Stimulated activated naive CD8-positive, alpha-beta T cell treated with anti-CD3 and anti-CD28 coated beads, Interleukin-15, Interleukin-2, amounts not matched to agents 100 ng/mL and 50 ng/mL, for 24 hours (primary cell): ENCODE measurements around the gene FRYL.

Experiments
- H3K27ac Mint-ChIP-seq: one replicate; pipeline ENCODE4 v1.8.0; 2021; ENCODE audit warnings: mild to moderate bottlenecking, mixed read lengths
- H3K27me3 Mint-ChIP-seq: one replicate; pipeline ENCODE4 v1.8.0; 2021; ENCODE audit warnings: mixed read lengths
- H3K36me3 Mint-ChIP-seq: one replicate; pipeline ENCODE4 v1.8.0; 2021; ENCODE audit warnings: low read depth, mixed read lengths
- H3K4me1 Mint-ChIP-seq: one replicate; pipeline ENCODE4 v1.8.0; 2021; ENCODE audit warnings: low read depth, mixed read lengths
- H3K4me3 Mint-ChIP-seq: one replicate; pipeline ENCODE4 v1.8.0; 2021; ENCODE audit warnings: mild to moderate bottlenecking, mixed read lengths
- H3K9me3 Mint-ChIP-seq: one replicate; pipeline ENCODE4 v1.8.0; 2021; ENCODE audit warnings: mixed read lengths

FRYL gene

GRCh38 chr4:48490012-48490679 is 289.9 kb downstream of the FRYL start, which contains the start of gene ZAR1:
TSS of gene ZAR1 (plus strand) at chr4:48490252. CDS start at chr4:48490292, 40 bp downstream.
- no peaks in the 10 kb centered on the region for H3K36me3 Mint-ChIP-seq
- H3K4me3 Mint-ChIP-seq: peak within 1 kb of the TSS; percentile 51
- no peaks in the 10 kb centered on the region for H3K4me1 Mint-ChIP-seq
- peaks cover 59% of the 10 kb centered on the region for H3K27me3 Mint-ChIP-seq
- no peak within 1 kb of the TSS for H3K27ac Mint-ChIP-seq
- H3K9me3 Mint-ChIP-seq: no peaks in the 10 kb centered on the region

- Mint-ChIP-seq H3K4me1 (peaks cover 4% of the 10 kb centered on the region), H3K4me3 (peak overlapping the region; percentile 51), H3K27me3 (peaks cover 64% of the 10 kb centered on the region), H3K9me3 (no peaks in the 10 kb centered on the region), H3K36me3 (no peaks in the 10 kb centered on the region), H3K27ac (no peak overlapping the region)
Measured at GRCh38 chr4:48489683-48490011, 290.4 kb downstream of the FRYL start.

- peak overlapping the region; percentile 76 for H3K4me3 Mint-ChIP-seq
- no peak overlapping the region for H3K27ac Mint-ChIP-seq
- no peaks in the 10 kb centered on the region for H3K36me3 Mint-ChIP-seq
- no peaks in the 10 kb centered on the region for H3K9me3 Mint-ChIP-seq
- peaks cover 14% of the 10 kb centered on the region for H3K4me1 Mint-ChIP-seq
- H3K27me3 Mint-ChIP-seq: peaks cover 82% of the 10 kb centered on the region
Measured at GRCh38 chr4:48484494-48485168, 295.4 kb downstream of the FRYL start.

- Mint-ChIP-seq H3K27ac (peak overlapping the region; percentile 23), H3K4me3 (peak overlapping the region; percentile 76), H3K27me3 (peaks cover 75% of the 10 kb centered on the region), H3K9me3 (no peaks in the 10 kb centered on the region), H3K4me1 (peaks cover 14% of the 10 kb centered on the region), H3K36me3 (no peaks in the 10 kb centered on the region)
Measured at GRCh38 chr4:48483777-48484493, 296.1 kb downstream of the FRYL start.

GRCh38 chr4:48483006-48483776 is 296.9 kb downstream of the FRYL start, which contains the start of gene SLC10A4:
TSS of gene SLC10A4 (plus strand) at chr4:48483343. CDS start at chr4:48483562, 219 bp downstream.
- peaks cover 14% of the 10 kb centered on the region for H3K4me1 Mint-ChIP-seq
- peak within 1 kb of the TSS; percentile 23 for H3K27ac Mint-ChIP-seq
- H3K9me3 Mint-ChIP-seq: no peaks in the 10 kb centered on the region
- peaks cover 68% of the 10 kb centered on the region for H3K27me3 Mint-ChIP-seq
- no peaks in the 10 kb centered on the region for H3K36me3 Mint-ChIP-seq
- H3K4me3 Mint-ChIP-seq: peak within 1 kb of the TSS; percentile 76

GRCh38 chr4:48481581-48481980 is 298.5 kb downstream of the FRYL start:
- Mint-ChIP-seq H3K27ac (no peak overlapping the region), H3K4me3 (no peak overlapping the region), H3K4me1 (peaks cover 14% of the 10 kb centered on the region), H3K36me3 (no peaks in the 10 kb centered on the region), H3K27me3 (peaks cover 58% of the 10 kb centered on the region), H3K9me3 (no peaks in the 10 kb centered on the region)

- peaks cover 35% of the 10 kb centered on the region for H3K27me3 Mint-ChIP-seq
- H3K9me3 Mint-ChIP-seq: no peaks in the 10 kb centered on the region
- no peaks in the 10 kb centered on the region for H3K36me3 Mint-ChIP-seq
- no peak overlapping the region for H3K4me3 Mint-ChIP-seq
- H3K4me1 Mint-ChIP-seq: no peaks in the 10 kb centered on the region
- H3K27ac Mint-ChIP-seq: no peak overlapping the region
Measured at GRCh38 chr4:48478273-48478672, 301.8 kb downstream of the FRYL start.

GRCh38 chr4:48475770-48476169 is 304.3 kb downstream of the FRYL start:
- no peaks in the 10 kb centered on the region for H3K4me1 Mint-ChIP-seq
- H3K9me3 Mint-ChIP-seq: no peaks in the 10 kb centered on the region
- H3K36me3 Mint-ChIP-seq: no peaks in the 10 kb centered on the region
- H3K27ac Mint-ChIP-seq: no peak overlapping the region
- H3K27me3 Mint-ChIP-seq: peaks cover 12% of the 10 kb centered on the region
- no peak overlapping the region for H3K4me3 Mint-ChIP-seq

- no peak overlapping the region for H3K4me3 Mint-ChIP-seq
- H3K27me3 Mint-ChIP-seq: peaks cover 14% of the 10 kb centered on the region
- no peaks in the 10 kb centered on the region for H3K36me3 Mint-ChIP-seq
- H3K27ac Mint-ChIP-seq: no peak overlapping the region
- H3K9me3 Mint-ChIP-seq: no peaks in the 10 kb centered on the region
- H3K4me1 Mint-ChIP-seq: no peaks in the 10 kb centered on the region
Measured at GRCh38 chr4:48472794-48473193, 307.3 kb downstream of the FRYL start.

GRCh38 chr4:48470570-48470969 is 309.5 kb downstream of the FRYL start:
- Mint-ChIP-seq H3K27ac (no peak overlapping the region), H3K27me3 (peaks cover 6% of the 10 kb centered on the region), H3K4me1 (no peaks in the 10 kb centered on the region), H3K9me3 (no peaks in the 10 kb centered on the region), H3K36me3 (no peaks in the 10 kb centered on the region), H3K4me3 (no peak overlapping the region)

GRCh38 chr4:48470137-48470536 is 309.9 kb downstream of the FRYL start:
- Mint-ChIP-seq H3K36me3 (no peaks in the 10 kb centered on the region), H3K27ac (no peak overlapping the region), H3K4me1 (no peaks in the 10 kb centered on the region), H3K27me3 (peaks cover 6% of the 10 kb centered on the region), H3K4me3 (no peak overlapping the region), H3K9me3 (no peaks in the 10 kb centered on the region)

GRCh38 chr4:48467891-48468290 is 312.2 kb downstream of the FRYL start:
- no peaks in the 10 kb centered on the region for H3K36me3 Mint-ChIP-seq
- peaks cover 6% of the 10 kb centered on the region for H3K27me3 Mint-ChIP-seq
- no peaks in the 10 kb centered on the region for H3K4me1 Mint-ChIP-seq
- H3K9me3 Mint-ChIP-seq: peaks cover 4% of the 10 kb centered on the region
- H3K4me3 Mint-ChIP-seq: no peak overlapping the region
- no peak overlapping the region for H3K27ac Mint-ChIP-seq

GRCh38 chr4:48467442-48467841 is 312.6 kb downstream of the FRYL start:
- Mint-ChIP-seq H3K27ac (no peak overlapping the region), H3K9me3 (peaks cover 4% of the 10 kb centered on the region), H3K27me3 (peaks cover 6% of the 10 kb centered on the region), H3K4me3 (no peak overlapping the region), H3K36me3 (no peaks in the 10 kb centered on the region), H3K4me1 (no peaks in the 10 kb centered on the region)

GRCh38 chr4:48462363-48462762 is 317.7 kb downstream of the FRYL start:
- no peaks in the 10 kb centered on the region for H3K4me1 Mint-ChIP-seq
- peaks cover 4% of the 10 kb centered on the region for H3K9me3 Mint-ChIP-seq
- no peak overlapping the region for H3K27ac Mint-ChIP-seq
- H3K36me3 Mint-ChIP-seq: no peaks in the 10 kb centered on the region
- no peak overlapping the region for H3K4me3 Mint-ChIP-seq
- no peaks in the 10 kb centered on the region for H3K27me3 Mint-ChIP-seq

- Mint-ChIP-seq H3K4me3 (no peak overlapping the region), H3K4me1 (no peaks in the 10 kb centered on the region), H3K36me3 (peaks cover 2% of the 10 kb centered on the region), H3K27ac (no peak overlapping the region), H3K27me3 (no peaks in the 10 kb centered on the region), H3K9me3 (peaks cover 4% of the 10 kb centered on the region)
Measured at GRCh38 chr4:48461000-48461399, 319.1 kb downstream of the FRYL start.
